Right atrium auricular region (tissue), 2 donors: ENCODE results near the gene MGMT. TPM values are rescaled to one million over a fixed set of nuclear protein-coding genes. Genes with fewer than 3 reads are reported as not detected.

Source experiments
- DNase-seq: peaks from one replicate; pipeline ENCODE4 v3.0.0-alpha.2; 2019; ENCODE audit warnings: low spot score
- H3K27ac ChIP-seq, 2 donors: fragments of 200-600 bp; sonication (generic); 1 replicate in 1 of 2; 2 replicates in 1 of 2; pipeline ENCODE4 v1.5.1; 2016 to 2019
- H3K27me3 ChIP-seq, 2 donors: fragments of 200-600 bp; sonication (generic); one replicate each; pipeline versions ENCODE4 v1.5.1 to v1.6.0; 2017 to 2019
- H3K36me3 ChIP-seq: fragments of 200-600 bp; sonication (generic); one replicate; pipeline ENCODE4 v1.5.1; 2016
- H3K4me1 ChIP-seq, 2 donors: fragments of 200-600 bp; sonication (generic); one replicate each; pipeline versions ENCODE4 v1.5.1 to v1.6.0; 2017 to 2019
- H3K4me3 ChIP-seq, 2 donors: fragments of 200-600 bp; sonication (generic); 1 replicate in 1 of 2; 2 replicates in 1 of 2; pipeline ENCODE4 v1.5.1; 2017 to 2019; ENCODE audit warnings: mild to moderate bottlenecking in 1 of 2, moderate library complexity in 1 of 2
- H3K9me3 ChIP-seq, 2 donors: fragments of 200-600 bp; sonication (generic); one replicate each; pipeline ENCODE4 v1.5.1; 2019
- CTCF ChIP-seq, 2 donors: fragments of 200-600 bp; sonication (generic); IDR thresholded peaks; one replicate each; pipeline ENCODE4 v1.5.1; 2019; ENCODE audit warnings: antibody characterized with exemption in 2 of 2
- total RNA-seq, 2 donors: library from RNA; depleted of rRNA; stranded (reverse); fragments of >200 nt; gene quantifications; one replicate each; pipeline ENCODE4 v1.1.0, GENCODE V29; 2016

MGMT gene
- total RNA-seq, 2 donors from 2014 or later = 18.2 to 19.2 TPM

GRCh38 chr10:129745186-129745750 is 278.2 kb downstream of the MGMT start:
- H3K4me1 ChIP-seq = no peaks in the 10 kb centered on the region
- H3K4me3 ChIP-seq = no peak overlapping the region
- H3K9me3 ChIP-seq = peaks cover 4 to 29% of the 10 kb centered on the region in 2 donors
- no peak overlapping the region for H3K27ac ChIP-seq
- H3K27me3 ChIP-seq = no peaks in the 10 kb centered on the region
- TF ChIP-seq CTCF (IDR thresholded peaks at IDR 0.05) = no peak
- no peaks in the 10 kb centered on the region for H3K36me3 ChIP-seq
- no peak for DNase-seq

- no peaks in the 10 kb centered on the region for H3K27me3 ChIP-seq
- H3K4me1 ChIP-seq = peaks cover 0 to 5% of the 10 kb centered on the region in 2 donors
- H3K9me3 ChIP-seq = peaks cover 0 to 34% of the 10 kb centered on the region in 2 donors
- H3K4me3 ChIP-seq = no peak overlapping the region
- H3K36me3 ChIP-seq = no peaks in the 10 kb centered on the region
- H3K27ac ChIP-seq = no peak overlapping the region
- TF ChIP-seq CTCF (IDR thresholded peaks at IDR 0.05) = no peak
- peak; percentile 26 for DNase-seq
Observed at GRCh38 chr10:129754211-129755050, 287.4 kb downstream of the MGMT start.

- TF ChIP-seq CTCF (IDR thresholded peaks at IDR 0.05) = no peak
Observed at GRCh38 chr10:129755158-129755591, 288.1 kb downstream of the MGMT start.

GRCh38 chr10:129755621-129756020 is 288.6 kb downstream of the MGMT start:
- H3K36me3 ChIP-seq = no peaks in the 10 kb centered on the region
- no peaks in the 10 kb centered on the region for H3K27me3 ChIP-seq
- peak; percentile 34 for DNase-seq
- H3K4me3 ChIP-seq = no peak overlapping the region
- H3K4me1 ChIP-seq = peaks cover 0 to 5% of the 10 kb centered on the region in 2 donors
- no peak for TF ChIP-seq CTCF (IDR thresholded peaks at IDR 0.05)
- peaks cover 0 to 25% of the 10 kb centered on the region in 2 donors for H3K9me3 ChIP-seq
- H3K27ac ChIP-seq = no peak overlapping the region

More at GRCh38 chr10:129755158-129755591, 288.1 kb downstream of the MGMT start:
- H3K4me3 ChIP-seq = no peak overlapping the region
- no peaks in the 10 kb centered on the region for H3K36me3 ChIP-seq
- H3K27me3 ChIP-seq = no peaks in the 10 kb centered on the region
- H3K27ac ChIP-seq = no peak overlapping the region
- H3K4me1 ChIP-seq = peaks cover 0 to 5% of the 10 kb centered on the region in 2 donors
- H3K9me3 ChIP-seq = peaks cover 0 to 29% of the 10 kb centered on the region in 2 donors
- DNase-seq = no peak

- peak; percentile 58 for DNase-seq
- TF ChIP-seq CTCF (IDR thresholded peaks at IDR 0.05) = no peak
- peak overlapping the region in 1 of 2 donors; percentile 3 for H3K4me3 ChIP-seq
- peaks cover 0 to 9% of the 10 kb centered on the region in 2 donors for H3K9me3 ChIP-seq
- no peak overlapping the region for H3K27ac ChIP-seq
- no peaks in the 10 kb centered on the region for H3K36me3 ChIP-seq
- no peaks in the 10 kb centered on the region for H3K27me3 ChIP-seq
- peaks cover 0 to 5% of the 10 kb centered on the region in 2 donors for H3K4me1 ChIP-seq
Observed at GRCh38 chr10:129756912-129757901, 290.2 kb downstream of the MGMT start.
